HepG2 (cell line): Measurements from ENCODE around the gene RASGRP4. TPM values are rescaled to one million over a fixed set of nuclear protein-coding genes. Genes with fewer than 3 reads are reported as not detected.

Source experiments
- HNRNPLL ChIP-seq: fragments of 200-400 bp; formaldehyde crosslinking; IDR thresholded peaks from 2 replicates; pipeline ENCODE4 v1.6.1; 2017; ENCODE audit warnings: mild to moderate bottlenecking, low read depth, low read length; ENCODE audit not compliant: poor library complexity, severe bottlenecking
- KDM3A ChIP-seq: IDR thresholded peaks from 2 replicates; pipeline ENCODE4 v1.6.1; 2018; ENCODE audit warnings: low read depth, missing compliant biosample characterization
- KLF6 ChIP-seq: IDR thresholded peaks from 2 replicates; pipeline ENCODE4 v1.8.0; 2016; ENCODE audit warnings: missing biosample characterization, missing genetic modification reagents
- NCOA1 ChIP-seq: sonication (generic); formaldehyde crosslinking; IDR thresholded peaks from 2 replicates; pipeline ENCODE4 v1.9.0; 2021; ENCODE audit warnings: missing genetic modification reagents
- NFIB ChIP-seq: sonication (generic); formaldehyde crosslinking; IDR thresholded peaks from 2 replicates; pipeline ENCODE4 v1.9.0; 2021; ENCODE audit warnings: missing genetic modification reagents, mild to moderate bottlenecking, borderline replicate concordance
- PTBP1 ChIP-seq: fragments of 200-400 bp; formaldehyde crosslinking; IDR thresholded peaks from 2 replicates; pipeline ENCODE4 v1.6.1; 2018; ENCODE audit warnings: low read length, low read depth; ENCODE audit not compliant: poor library complexity, severe bottlenecking
- SOX5 ChIP-seq: IDR thresholded peaks from 2 replicates; pipeline ENCODE4 v1.6.1; 2016; ENCODE audit warnings: borderline replicate concordance
- TAF15 ChIP-seq: fragments of 200-400 bp; formaldehyde crosslinking; IDR thresholded peaks from one replicate; pipeline ENCODE4 v1.6.1; 2018; ENCODE audit warnings: mild to moderate bottlenecking, low read depth, low read length; ENCODE audit not compliant: poor library complexity, severe bottlenecking
- ZKSCAN5 ChIP-seq: sonication (generic); formaldehyde crosslinking; IDR thresholded peaks from 2 replicates; pipeline ENCODE4 v1.5.1; 2020; ENCODE audit warnings: mild to moderate bottlenecking, missing genetic modification reagents
- ZNF234 ChIP-seq: sonication (generic); formaldehyde crosslinking; conservative IDR thresholded peaks from 2 replicates; pipeline ENCODE4 v1.5.1; 2020; ENCODE audit warnings: mild to moderate bottlenecking, missing genetic modification reagents
- ZNF317 ChIP-seq: sonication (generic); formaldehyde crosslinking; IDR thresholded peaks from 2 replicates; pipeline ENCODE4 v1.5.0; 2020; ENCODE audit warnings: mild to moderate bottlenecking, missing genetic modification reagents
- ZNF564 ChIP-seq: sonication (generic); formaldehyde crosslinking; IDR thresholded peaks from 2 replicates; pipeline ENCODE4 v1.8.1; 2023; ENCODE audit warnings: mild to moderate bottlenecking, missing genetic modification reagents
- polyA plus RNA-seq, 8 experiments: library from polyadenylated mRNA; depleted of rRNA in 3 of 8; stranded (reverse) in 7 of 8; unstranded in 1 of 8; fragments of >200 nt; fragmentation: Illumina TruSeq in 4 of 8; extraction: Trizol in 4 of 8; gene quantifications; 2 replicates each; pipeline versions ENCODE4 v1.2.1 to v1.2.3, GENCODE V29; 2011 to 2016; ENCODE audit warnings: low read depth in 4 of 8, missing spikeins in 1 of 8, mixed read lengths in 1 of 8; ENCODE audit not compliant: insufficient read depth in 1 of 8
- total RNA-seq, 5 experiments: library from RNA; depleted of rRNA; stranded (reverse); fragments of >200 nt; fragmentation: Illumina TruSeq; extraction: Trizol; gene quantifications; 2 replicates each; pipeline ENCODE4 v1.2.3, GENCODE V29; 2016; ENCODE audit warnings: low read depth in 1 of 5
- TF ChIP-seq, protein P1 (sequence below): IDR thresholded peaks from 2 replicates; pipeline ENCODE4 v1.6.1; 2016
- TF ChIP-seq, protein P2 (sequence below): sonication (generic); formaldehyde crosslinking; IDR thresholded peaks from 2 replicates; pipeline ENCODE4 v1.9.0; 2021; ENCODE audit warnings: mild to moderate bottlenecking, missing genetic modification reagents
- TF ChIP-seq, protein P3 (sequence below): sonication (generic); formaldehyde crosslinking; conservative IDR thresholded peaks from 2 replicates; pipeline ENCODE4 v1.4.0; 2020; ENCODE audit warnings: missing genetic modification reagents
- TF ChIP-seq, protein P4 (sequence below): sonication (generic); formaldehyde crosslinking; conservative IDR thresholded peaks from 2 replicates; pipeline ENCODE4 v1.5.0; 2020; ENCODE audit warnings: missing genetic modification reagents
- TF ChIP-seq, protein P5 (sequence below): sonication (generic); formaldehyde crosslinking; IDR thresholded peaks from 2 replicates; pipeline ENCODE4 v1.4.0; 2020; ENCODE audit warnings: missing genetic modification reagents

Gene RASGRP4
- total and polyA plus RNA-seq, 2 of the 13 experiments (the other 11 are each of a cell fraction or from before 2014, with no cell fraction given), result not detected

DNA sequence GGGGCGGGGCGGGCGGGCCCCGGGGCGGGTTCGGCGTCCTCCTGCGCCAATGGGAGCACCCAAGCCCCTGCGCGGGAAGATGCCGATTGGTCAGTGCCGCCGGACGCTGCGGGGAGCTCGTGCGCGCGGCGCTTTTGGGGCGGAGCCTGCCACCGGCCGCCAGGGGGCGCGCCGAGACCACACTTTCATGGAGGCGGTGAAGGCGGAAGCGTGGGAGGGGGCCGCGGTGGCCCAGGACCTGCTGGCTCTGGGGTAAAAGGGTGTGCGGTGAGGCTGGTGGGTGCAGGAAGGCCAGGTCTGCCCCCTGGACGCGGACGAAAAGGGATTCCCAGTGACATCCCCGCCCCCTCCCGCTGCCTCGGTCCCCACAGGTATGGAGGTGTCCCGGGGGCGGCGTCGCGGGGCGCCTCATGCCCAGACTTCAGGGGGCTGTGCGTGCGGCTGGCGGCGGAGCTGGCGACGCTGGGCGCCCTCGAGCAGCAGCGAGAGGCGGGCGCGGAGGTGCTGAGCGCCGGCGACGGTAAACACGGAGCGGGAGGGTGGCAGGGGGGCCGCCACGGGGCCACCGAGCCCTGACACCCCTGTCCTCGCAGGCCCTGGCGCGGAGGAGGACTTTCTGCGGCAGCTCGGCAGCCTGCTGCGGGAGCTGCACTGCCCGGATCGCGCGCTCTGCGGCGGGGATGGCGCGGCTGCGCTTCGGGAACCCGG lies 22.9 kb downstream of the RASGRP4 start, which contains the start of gene FAM98C (continued):
- TF ChIP-seq NCOA1, result peak; percentile 93
- no peak for TF ChIP-seq ZNF234 (CRISPR knock-in tag)
- TF ChIP-seq, protein P1, sequence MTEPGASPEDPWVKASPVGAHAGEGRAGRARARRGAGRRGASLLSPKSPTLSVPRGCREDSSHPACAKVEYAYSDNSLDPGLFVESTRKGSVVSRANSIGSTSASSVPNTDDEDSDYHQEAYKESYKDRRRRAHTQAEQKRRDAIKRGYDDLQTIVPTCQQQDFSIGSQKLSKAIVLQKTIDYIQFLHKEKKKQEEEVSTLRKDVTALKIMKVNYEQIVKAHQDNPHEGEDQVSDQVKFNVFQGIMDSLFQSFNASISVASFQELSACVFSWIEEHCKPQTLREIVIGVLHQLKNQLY (CRISPR knock-in tag), result no peak
- TF ChIP-seq, protein P2, sequence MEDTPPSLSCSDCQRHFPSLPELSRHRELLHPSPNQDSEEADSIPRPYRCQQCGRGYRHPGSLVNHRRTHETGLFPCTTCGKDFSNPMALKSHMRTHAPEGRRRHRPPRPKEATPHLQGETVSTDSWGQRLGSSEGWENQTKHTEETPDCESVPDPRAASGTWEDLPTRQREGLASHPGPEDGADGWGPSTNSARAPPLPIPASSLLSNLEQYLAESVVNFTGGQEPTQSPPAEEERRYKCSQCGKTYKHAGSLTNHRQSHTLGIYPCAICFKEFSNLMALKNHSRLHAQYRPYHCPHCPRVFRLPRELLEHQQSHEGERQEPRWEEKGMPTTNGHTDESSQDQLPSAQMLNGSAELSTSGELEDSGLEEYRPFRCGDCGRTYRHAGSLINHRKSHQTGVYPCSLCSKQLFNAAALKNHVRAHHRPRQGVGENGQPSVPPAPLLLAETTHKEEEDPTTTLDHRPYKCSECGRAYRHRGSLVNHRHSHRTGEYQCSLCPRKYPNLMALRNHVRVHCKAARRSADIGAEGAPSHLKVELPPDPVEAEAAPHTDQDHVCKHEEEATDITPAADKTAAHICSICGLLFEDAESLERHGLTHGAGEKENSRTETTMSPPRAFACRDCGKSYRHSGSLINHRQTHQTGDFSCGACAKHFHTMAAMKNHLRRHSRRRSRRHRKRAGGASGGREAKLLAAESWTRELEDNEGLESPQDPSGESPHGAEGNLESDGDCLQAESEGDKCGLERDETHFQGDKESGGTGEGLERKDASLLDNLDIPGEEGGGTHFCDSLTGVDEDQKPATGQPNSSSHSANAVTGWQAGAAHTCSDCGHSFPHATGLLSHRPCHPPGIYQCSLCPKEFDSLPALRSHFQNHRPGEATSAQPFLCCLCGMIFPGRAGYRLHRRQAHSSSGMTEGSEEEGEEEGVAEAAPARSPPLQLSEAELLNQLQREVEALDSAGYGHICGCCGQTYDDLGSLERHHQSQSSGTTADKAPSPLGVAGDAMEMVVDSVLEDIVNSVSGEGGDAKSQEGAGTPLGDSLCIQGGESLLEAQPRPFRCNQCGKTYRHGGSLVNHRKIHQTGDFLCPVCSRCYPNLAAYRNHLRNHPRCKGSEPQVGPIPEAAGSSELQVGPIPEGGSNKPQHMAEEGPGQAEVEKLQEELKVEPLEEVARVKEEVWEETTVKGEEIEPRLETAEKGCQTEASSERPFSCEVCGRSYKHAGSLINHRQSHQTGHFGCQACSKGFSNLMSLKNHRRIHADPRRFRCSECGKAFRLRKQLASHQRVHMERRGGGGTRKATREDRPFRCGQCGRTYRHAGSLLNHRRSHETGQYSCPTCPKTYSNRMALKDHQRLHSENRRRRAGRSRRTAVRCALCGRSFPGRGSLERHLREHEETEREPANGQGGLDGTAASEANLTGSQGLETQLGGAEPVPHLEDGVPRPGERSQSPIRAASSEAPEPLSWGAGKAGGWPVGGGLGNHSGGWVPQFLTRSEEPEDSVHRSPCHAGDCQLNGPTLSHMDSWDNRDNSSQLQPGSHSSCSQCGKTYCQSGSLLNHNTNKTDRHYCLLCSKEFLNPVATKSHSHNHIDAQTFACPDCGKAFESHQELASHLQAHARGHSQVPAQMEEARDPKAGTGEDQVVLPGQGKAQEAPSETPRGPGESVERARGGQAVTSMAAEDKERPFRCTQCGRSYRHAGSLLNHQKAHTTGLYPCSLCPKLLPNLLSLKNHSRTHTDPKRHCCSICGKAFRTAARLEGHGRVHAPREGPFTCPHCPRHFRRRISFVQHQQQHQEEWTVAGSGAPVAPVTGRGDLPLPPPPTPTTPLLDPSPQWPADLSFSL (CRISPR knock-in tag), result no peak
- TF ChIP-seq, protein P3, sequence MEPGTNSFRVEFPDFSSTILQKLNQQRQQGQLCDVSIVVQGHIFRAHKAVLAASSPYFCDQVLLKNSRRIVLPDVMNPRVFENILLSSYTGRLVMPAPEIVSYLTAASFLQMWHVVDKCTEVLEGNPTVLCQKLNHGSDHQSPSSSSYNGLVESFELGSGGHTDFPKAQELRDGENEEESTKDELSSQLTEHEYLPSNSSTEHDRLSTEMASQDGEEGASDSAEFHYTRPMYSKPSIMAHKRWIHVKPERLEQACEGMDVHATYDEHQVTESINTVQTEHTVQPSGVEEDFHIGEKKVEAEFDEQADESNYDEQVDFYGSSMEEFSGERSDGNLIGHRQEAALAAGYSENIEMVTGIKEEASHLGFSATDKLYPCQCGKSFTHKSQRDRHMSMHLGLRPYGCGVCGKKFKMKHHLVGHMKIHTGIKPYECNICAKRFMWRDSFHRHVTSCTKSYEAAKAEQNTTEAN (CRISPR knock-in tag), result peak; percentile 56; the same call in 1 of the 2 replicates
- no peak for TF ChIP-seq ZKSCAN5
- no peak for TF ChIP-seq TAF15
- TF ChIP-seq HNRNPLL, result peak; percentile 80
- peak; percentile 83 for TF ChIP-seq KLF6 (CRISPR knock-in tag)
- TF ChIP-seq, protein P4, sequence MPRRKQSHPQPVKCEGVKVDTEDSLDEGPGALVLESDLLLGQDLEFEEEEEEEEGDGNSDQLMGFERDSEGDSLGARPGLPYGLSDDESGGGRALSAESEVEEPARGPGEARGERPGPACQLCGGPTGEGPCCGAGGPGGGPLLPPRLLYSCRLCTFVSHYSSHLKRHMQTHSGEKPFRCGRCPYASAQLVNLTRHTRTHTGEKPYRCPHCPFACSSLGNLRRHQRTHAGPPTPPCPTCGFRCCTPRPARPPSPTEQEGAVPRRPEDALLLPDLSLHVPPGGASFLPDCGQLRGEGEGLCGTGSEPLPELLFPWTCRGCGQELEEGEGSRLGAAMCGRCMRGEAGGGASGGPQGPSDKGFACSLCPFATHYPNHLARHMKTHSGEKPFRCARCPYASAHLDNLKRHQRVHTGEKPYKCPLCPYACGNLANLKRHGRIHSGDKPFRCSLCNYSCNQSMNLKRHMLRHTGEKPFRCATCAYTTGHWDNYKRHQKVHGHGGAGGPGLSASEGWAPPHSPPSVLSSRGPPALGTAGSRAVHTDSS (CRISPR knock-in tag), result no peak
- TF ChIP-seq PTBP1, result no peak
- peak; percentile 48; the same call in 1 of the 2 replicates for TF ChIP-seq SOX5 (CRISPR knock-in tag)
- TF ChIP-seq ZNF564 (CRISPR knock-in tag), result peak; percentile 86; the same call in 1 of the 2 replicates
- TF ChIP-seq, protein P5, sequence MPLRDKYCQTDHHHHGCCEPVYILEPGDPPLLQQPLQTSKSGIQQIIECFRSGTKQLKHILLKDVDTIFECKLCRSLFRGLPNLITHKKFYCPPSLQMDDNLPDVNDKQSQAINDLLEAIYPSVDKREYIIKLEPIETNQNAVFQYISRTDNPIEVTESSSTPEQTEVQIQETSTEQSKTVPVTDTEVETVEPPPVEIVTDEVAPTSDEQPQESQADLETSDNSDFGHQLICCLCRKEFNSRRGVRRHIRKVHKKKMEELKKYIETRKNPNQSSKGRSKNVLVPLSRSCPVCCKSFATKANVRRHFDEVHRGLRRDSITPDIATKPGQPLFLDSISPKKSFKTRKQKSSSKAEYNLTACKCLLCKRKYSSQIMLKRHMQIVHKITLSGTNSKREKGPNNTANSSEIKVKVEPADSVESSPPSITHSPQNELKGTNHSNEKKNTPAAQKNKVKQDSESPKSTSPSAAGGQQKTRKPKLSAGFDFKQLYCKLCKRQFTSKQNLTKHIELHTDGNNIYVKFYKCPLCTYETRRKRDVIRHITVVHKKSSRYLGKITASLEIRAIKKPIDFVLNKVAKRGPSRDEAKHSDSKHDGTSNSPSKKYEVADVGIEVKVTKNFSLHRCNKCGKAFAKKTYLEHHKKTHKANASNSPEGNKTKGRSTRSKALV (CRISPR knock-in tag), result peak; percentile 89
- no peak for TF ChIP-seq NFIB (CRISPR knock-in tag)
- TF ChIP-seq KDM3A (CRISPR knock-in tag), result peak; percentile 69; the same call in 1 of the 2 replicates
- no peak for TF ChIP-seq ZNF317 (CRISPR knock-in tag)
